Psoas muscle (tissue), 8 donors: ENCODE results near the gene NHP2. TPM values are rescaled to one million over a fixed set of nuclear protein-coding genes. Genes with fewer than 3 reads are reported as not detected.

Source experiments
- ATAC-seq, 4 donors: fragments of 200-7000 bp; cut with Tn5 transposase; one replicate each; pipeline ENCODE4 v1.9.1; 2020; ENCODE audit warnings: moderate library complexity in 3 of 4, mild to moderate bottlenecking in 2 of 4
- DNase-seq, 2 donors: peaks; one replicate each; pipeline ENCODE4 v3.0.0-alpha.2; 2020
- H3K27ac ChIP-seq: fragments of 200-600 bp; one replicate; pipeline ENCODE4 v1.8.0; 2022
- H3K27me3 ChIP-seq, 3 donors: fragments of 200-600 bp in 1 of 3; one replicate each; pipeline versions ENCODE4 v1.6.1 to v1.8.0; 2013 to 2022; ENCODE audit warnings: low read length in 2 of 3, mild to moderate bottlenecking in 2 of 3, moderate library complexity in 1 of 3; ENCODE audit not compliant: insufficient read depth in 3 of 3
- H3K36me3 ChIP-seq, 2 donors: fragments of 200-600 bp in 1 of 2; one replicate each; pipeline versions ENCODE4 v1.6.1 to v1.8.0; 2013 to 2022; ENCODE audit warnings: low read depth in 1 of 2, mild to moderate bottlenecking in 1 of 2, moderate library complexity in 1 of 2; ENCODE audit not compliant: insufficient read depth in 1 of 2
- H3K4me1 ChIP-seq: fragments of 200-600 bp; one replicate; pipeline ENCODE4 v1.8.0; 2022
- H3K4me3 ChIP-seq: fragments of 200-600 bp; one replicate; pipeline ENCODE4 v1.8.0; 2022; ENCODE audit warnings: mild to moderate bottlenecking
- H3K9me3 ChIP-seq: fragments of 200-600 bp; one replicate; pipeline ENCODE4 v1.8.0; 2022
- WGBS, 3 donors: extraction: QIAGEN DNeasy Blood & Tissue Kit; methylation state at CpG; one replicate each; pipeline versions ENCODE4 v1.1.6 to v1.1.7; 2013; 5-methylcytosine and 5-hydroxymethylcytosine counted together
- intact Hi-C, 2 donors: fragments of 100-400 bp; cut with DNase I; formaldehyde crosslinking; loops; one replicate each; pipeline versions ENCODE4 v1.11.0 to v1.14.2; 2022
- polyA plus RNA-seq, 3 donors: library from polyadenylated mRNA; stranded (reverse); fragments of 200-250 nt; gene quantifications; one replicate each; pipeline ENCODE4 v1.2.3, GENCODE V29; 2013
- total RNA-seq, 4 donors: library from RNA; stranded (reverse); fragmentation: NEBNext Ultra II Directional in 2 of 4; extraction: Animal tissue kit (Norgen Biotek cat#: 25700) in 2 of 4; gene quantifications; one replicate each; pipeline versions ENCODE4 v1.2.1 to v1.2.4, GENCODE V29; 2021 to 2023
- TF ChIP-seq, protein P1 (sequence below): fragments of 200-600 bp; IDR thresholded peaks from one replicate; pipeline ENCODE4 v1.8.0; 2022; ENCODE audit warnings: antibody characterized with exemption
- donor health status: healthy with polysubstance abuse.
- donor health status: DM: no; HTN: no; CAD: no; lungs with moderate emphysema.
- donor health status: Bipolar disorder and iron deficiency.
- donor health status: healthy.
- donor health status: DM: yes; HTN: yes; CAD: no.
- donor health status: DM: no; HTN: no; CAD: no.
- donor health status: DM: no; HTN: no; CAD: no.
- donor health status: DM: yes; HTN: yes; CAD: no.

NHP2 gene
- total and polyA plus RNA-seq, 7 donors: 86.9 to 301 (median 131) TPM

DNA sequence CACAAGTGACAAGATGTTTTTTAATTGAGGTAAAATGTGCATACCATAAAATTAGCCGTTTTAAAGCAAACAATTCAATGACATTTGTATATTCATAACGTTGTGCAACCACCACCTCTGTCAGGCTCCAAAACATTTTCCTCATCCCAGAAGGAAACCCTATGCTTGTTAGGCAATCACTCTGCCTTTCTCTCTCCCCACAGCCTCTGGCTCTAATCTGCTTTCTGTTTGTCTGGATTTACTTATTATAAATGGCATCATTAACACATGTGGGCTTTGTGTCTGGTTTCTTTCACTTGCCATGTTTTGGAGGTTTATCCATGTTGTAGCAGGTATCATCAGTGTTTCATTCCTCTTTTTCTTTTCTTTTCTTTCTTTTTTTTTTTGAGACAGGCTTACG, 41.8 kb downstream of the NHP2 start:
- no peak for ATAC-seq
- WGBS, 3 donors: 54 to 63% (median 57%) methylated on average over 3 of the region's 3 CpGs

DNA sequence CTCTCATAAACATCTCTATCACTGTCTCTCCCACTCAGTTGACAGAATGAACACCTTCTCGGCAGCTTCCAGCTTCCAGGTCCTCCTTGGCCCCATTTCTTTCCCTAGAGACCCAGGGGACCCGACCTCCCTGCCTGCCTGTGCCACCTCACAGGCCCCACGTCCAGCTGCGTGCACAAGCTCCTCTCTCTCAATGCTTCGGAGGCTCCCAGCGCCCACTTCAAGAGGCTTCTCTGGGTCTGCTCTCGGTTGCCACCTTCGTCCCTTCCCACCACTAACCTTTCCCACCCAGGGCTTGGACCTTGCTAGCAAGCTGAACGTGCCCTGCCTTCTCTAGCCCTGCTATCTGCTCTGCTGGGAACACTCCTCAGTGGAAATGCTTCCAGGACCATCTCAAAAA, 43.2 kb downstream of the NHP2 start:
- ATAC-seq (no peak), DNase-seq (no peak)
- Histone ChIP-seq H3K4me1 (peaks cover 7% of the 10 kb centered on the region), H3K27ac (no peak overlapping the region), H3K27me3 (peaks cover 0 to 53% (median 15%) of the 10 kb centered on the region in 3 donors), H3K9me3 (no peaks in the 10 kb centered on the region), H3K36me3 (no peaks in the 10 kb centered on the region), H3K4me3 (no peak overlapping the region)
- intact Hi-C loops: no loop called here
- WGBS, 3 donors: 91 to 94% (median 91%) methylated on average over 9 of the region's 9 CpGs
- TF ChIP-seq, protein P1, sequence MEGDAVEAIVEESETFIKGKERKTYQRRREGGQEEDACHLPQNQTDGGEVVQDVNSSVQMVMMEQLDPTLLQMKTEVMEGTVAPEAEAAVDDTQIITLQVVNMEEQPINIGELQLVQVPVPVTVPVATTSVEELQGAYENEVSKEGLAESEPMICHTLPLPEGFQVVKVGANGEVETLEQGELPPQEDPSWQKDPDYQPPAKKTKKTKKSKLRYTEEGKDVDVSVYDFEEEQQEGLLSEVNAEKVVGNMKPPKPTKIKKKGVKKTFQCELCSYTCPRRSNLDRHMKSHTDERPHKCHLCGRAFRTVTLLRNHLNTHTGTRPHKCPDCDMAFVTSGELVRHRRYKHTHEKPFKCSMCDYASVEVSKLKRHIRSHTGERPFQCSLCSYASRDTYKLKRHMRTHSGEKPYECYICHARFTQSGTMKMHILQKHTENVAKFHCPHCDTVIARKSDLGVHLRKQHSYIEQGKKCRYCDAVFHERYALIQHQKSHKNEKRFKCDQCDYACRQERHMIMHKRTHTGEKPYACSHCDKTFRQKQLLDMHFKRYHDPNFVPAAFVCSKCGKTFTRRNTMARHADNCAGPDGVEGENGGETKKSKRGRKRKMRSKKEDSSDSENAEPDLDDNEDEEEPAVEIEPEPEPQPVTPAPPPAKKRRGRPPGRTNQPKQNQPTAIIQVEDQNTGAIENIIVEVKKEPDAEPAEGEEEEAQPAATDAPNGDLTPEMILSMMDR: no peak

More for the DNA sequence above, 41.8 kb downstream of the NHP2 start:
- intact Hi-C loops: no loop called here
- TF ChIP-seq, protein P1: no peak
- Histone ChIP-seq H3K36me3 (no peaks in the 10 kb centered on the region), H3K27me3 (peaks cover 0 to 65% (median 15%) of the 10 kb centered on the region in 3 donors), H3K4me1 (peaks cover 7% of the 10 kb centered on the region), H3K4me3 (no peak overlapping the region), H3K27ac (no peak overlapping the region), H3K9me3 (no peaks in the 10 kb centered on the region)
- no peak for DNase-seq

DNA sequence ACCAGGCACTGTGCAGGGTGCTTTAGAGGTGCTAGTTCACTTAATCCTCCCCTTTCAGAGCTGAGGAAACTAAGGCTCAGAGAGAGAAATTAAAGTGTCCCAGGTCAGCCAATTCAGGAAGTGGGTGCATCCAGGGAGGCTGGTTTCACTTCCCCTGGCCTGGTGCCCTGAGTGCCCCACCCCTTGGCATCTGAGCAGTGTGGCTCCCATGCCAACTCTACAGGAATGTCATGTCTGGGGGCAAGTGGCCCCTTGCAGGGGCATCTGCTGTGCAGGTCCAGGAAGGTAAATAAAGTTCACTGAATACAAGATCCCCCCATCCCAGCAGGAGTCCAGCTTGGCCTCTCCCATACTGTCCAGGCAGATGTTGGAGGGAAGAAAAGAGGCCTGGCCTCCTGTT, 44.7 kb downstream of the NHP2 start:
- TF ChIP-seq, protein P1: no peak
- intact Hi-C loops: no loop called here
- ATAC-seq (no peak), DNase-seq (no peak)
- peaks cover 4% of the 10 kb centered on the region for H3K4me1 ChIP-seq
- H3K27ac ChIP-seq: no peak overlapping the region
- no peaks in the 10 kb centered on the region for H3K36me3 ChIP-seq
- H3K4me3 ChIP-seq: no peak overlapping the region
- no peaks in the 10 kb centered on the region for H3K9me3 ChIP-seq
- H3K27me3 ChIP-seq: peaks cover 0 to 38% (median 12%) of the 10 kb centered on the region in 3 donors

DNA sequence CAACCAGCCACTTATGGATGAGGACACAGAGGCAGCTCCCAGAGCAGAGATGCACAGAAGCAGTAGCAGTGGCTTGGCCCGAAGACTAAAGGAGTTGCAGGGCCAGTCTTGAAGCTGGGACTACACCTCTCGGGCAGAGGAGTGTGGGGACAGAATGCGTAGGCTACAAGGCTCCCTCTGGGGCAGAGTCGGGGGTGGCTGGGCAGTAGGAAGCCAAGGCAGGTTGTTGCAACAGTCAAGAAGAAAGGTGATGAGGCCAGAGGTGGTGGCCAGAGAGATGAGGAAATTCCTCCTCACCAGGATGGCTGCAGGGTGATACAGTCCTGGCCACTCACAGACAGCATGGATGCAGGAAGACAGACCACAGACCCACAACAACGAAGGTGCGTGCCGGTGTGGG, 45.2 kb downstream of the NHP2 start:
- WGBS, 3 donors: 82 to 92% (median 90%) methylated on average over 7 of the region's 7 CpGs
- ATAC-seq (no peak), DNase-seq (no peak)
- no peak overlapping the region for H3K4me3 ChIP-seq
- TF ChIP-seq, protein P1: no peak
- intact Hi-C loops: no loop called here
- no peaks in the 10 kb centered on the region for H3K4me1 ChIP-seq
- H3K9me3 ChIP-seq: no peaks in the 10 kb centered on the region
- H3K36me3 ChIP-seq: no peaks in the 10 kb centered on the region
- peaks cover 0 to 33% (median 8%) of the 10 kb centered on the region in 3 donors for H3K27me3 ChIP-seq
- H3K27ac ChIP-seq: no peak overlapping the region

DNA sequence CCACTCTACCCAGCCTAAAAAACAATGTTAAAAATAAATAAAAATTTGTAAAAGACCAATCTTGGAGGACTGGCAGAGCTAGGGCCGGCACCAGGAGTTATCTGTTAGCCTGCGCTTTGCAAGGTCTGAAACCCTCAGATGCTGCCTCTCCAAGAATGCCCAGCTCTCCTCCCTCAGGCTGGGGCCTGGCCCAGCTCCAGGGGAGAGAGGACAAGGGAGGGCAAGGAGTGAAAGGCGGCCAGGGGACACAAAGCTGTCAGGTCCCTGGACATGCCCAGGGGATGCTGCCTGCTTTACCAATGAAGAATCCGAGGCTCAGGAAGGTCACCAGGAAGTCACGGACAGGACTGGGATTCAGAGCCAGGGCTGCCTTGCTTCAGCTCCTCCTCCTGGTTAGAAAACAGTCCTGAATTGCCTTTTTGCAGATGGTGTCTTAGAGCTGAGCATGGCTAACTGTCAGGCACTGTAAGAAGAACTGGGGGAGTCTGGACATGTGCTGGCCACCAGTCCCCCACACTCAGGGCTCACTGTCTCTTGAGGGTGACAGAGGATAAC, 45.9 kb downstream of the NHP2 start:
- intact Hi-C loops: no loop called here
- Histone ChIP-seq H3K27me3 (peaks cover 0 to 26% (median 3%) of the 10 kb centered on the region in 3 donors), H3K36me3 (no peaks in the 10 kb centered on the region), H3K9me3 (no peaks in the 10 kb centered on the region), H3K4me3 (no peak overlapping the region), H3K4me1 (no peaks in the 10 kb centered on the region), H3K27ac (no peak overlapping the region)
- DNase-seq: no peak
- no peak for ATAC-seq
- 60 to 70% (median 69%) methylated on average over 5 of the region's 5 CpGs for WGBS, 3 donors
- TF ChIP-seq, protein P1: no peak
